ENCODE results near the gene REEP1.

The REEP1 gene

DNA sequence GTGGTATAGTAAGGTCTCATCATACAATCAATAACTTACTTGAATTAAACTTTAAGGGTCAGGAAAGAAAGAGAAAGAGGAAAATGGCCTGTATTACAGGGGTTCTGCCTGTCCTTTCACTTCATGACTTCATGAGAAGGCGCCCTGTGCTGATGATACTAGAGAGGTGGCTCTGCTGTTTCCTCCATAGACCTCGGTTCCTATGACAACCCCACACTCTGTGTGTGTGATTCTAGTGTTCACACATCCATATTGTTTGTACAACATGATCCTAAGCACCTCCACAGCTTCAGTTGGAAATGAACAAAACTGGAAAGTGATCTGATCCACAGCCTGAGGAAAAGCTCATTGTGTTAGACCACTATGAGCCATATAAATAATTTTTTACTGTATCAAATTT lies 7.0 kb upstream of the REEP1 start:
- no peak for DNase-seq

DNA sequence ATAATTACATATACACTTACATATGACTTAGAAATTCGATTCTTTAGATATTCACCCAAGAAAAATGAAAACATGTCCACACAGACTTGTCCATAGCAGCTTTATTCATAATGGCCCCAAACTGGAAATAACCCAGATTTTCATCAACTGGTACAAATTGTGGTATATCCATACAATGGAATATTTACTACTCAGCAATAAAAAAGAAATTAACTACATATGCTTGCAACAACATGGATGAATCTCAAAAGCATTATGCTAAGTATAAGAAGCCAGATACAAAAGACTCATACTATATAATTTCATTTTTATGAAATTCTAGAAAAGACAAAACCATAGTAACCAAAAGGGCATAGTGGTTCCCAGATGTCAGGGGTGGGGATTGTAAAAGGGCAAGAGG lies 5.1 kb upstream of the REEP1 start:
- no peak for DNase-seq

DNA sequence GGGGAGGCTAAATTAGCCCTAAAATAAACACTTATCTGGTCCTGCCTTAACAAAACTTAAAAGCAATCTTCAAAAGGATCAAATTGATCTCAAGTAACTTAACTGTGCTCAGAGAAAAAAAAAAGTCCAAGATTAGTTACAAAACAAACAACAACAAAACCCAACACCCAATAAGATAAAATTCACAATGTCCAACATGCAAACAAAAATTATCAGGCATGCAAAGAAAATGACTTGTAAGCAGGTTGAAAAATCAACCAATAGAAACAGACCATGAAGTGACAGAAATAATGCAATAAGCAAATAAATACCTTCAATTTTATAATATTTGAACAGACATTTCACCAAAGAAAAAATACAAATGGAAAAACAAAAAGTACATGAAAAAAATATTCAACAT lies 4.0 kb upstream of the REEP1 start:
- no peak for DNase-seq

DNA sequence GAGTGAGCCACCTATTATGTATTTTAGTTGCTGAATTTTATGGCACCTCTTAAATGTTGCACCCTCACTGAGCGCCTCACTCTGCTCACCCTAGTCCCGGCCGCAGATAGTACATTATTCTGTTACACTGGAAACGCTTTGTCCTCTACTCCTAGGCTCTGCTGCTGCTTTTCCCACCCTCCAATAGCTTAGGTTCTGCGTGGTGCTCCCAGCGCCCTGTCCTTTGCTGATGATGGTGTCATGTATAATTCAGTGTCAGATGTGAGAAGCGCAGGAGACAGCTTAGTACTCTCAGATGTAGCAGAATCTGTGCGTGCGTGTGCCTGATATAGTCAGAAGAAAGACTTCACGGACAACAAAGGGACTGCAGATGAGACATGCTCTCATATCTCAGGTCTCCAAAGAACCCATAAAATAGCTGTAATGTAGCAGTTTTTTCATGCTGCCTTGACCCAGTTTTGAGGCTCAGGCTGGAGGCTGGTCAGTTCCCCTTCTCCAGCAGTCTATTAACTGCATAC lies 1.4 kb upstream of the REEP1 start:
- DNase-seq: no peak

DNA sequence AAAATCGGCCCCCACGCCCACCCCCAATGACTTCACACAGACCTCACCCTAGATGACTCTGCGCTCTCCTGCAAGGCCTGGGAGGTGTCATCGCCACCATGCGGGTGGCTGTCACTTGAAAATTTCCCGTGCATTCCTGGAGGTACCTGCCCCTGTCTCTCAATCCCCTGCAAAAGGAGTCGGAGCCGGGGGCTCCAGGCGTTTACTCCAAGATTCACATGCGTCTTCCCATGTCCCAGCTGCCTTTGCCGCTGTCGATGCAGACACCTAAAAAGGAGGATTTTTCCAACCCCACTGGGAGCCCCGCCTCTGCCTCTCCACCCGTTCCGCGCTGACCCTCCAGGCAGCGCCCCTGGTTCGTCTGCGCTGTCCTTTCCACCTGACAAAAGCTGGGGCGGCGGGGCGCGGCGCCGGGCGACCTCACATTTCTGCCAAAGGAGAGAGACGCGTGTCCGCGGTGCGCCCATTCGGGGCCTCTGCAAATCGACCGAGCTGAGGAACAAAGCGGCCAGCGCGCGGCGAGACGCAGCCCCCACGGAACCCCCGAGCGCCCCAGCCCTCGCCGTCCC lies 667 bp downstream of the REEP1 start:
- no peak for DNase-seq

DNA sequence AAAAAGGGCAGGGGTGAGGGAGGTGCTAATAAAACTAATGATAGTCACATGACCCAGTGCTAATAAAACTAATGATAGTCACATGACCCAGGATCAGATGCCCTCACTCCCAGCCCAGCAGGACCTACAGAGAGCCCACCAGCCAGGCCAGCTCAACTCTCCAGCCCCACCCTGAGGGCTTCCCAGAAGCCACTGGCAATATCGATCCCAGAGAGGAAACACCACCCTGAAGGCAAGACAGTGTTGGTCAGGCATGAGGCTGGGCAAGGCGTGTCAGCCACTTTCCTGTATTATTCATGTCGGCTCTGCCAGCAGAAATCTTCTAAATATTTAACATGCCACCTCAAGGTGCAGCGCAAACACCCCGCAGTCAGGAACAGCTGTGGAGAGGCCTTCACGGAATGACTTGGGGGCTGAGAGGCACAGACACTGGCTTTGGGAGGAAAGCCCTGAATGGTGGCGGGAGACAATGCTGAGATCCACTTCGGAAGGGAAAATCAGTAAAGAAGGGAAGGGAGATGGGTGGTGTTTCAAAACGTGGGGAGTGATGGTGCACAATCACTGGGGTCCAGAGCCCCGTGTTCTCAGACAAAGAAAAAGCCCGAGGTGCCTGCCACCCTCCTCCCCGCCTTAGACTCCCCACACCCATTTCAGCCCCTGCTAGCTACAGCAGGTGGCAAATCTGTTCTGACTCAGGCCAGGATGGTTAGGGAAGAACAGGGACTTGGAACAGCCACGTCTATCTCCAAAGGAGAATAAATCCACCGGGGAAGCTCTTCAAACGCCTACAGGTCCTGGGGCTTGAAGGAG lies 1.4 kb downstream of the REEP1 start:
- DNase-seq: no peak

DNA sequence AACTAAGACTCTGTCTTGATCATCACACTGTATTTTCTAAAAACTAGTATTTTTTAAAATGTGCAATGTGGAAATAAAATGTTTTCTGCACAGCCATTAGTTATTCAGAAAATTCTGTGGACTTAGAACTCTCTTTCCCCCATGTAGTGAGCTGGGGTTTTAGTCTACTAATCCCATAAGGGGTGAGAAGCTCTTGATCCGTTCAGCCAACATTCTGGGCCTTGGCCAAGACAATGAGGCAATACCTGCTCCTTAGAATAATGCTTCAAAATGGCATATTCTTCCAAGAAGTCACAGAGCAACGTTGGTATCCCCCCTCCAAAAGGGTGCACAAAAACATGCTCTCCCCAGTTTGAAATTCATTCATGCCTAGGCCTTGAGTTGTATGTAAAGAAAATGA lies 4.0 kb downstream of the REEP1 start:
- no peak for DNase-seq

DNA sequence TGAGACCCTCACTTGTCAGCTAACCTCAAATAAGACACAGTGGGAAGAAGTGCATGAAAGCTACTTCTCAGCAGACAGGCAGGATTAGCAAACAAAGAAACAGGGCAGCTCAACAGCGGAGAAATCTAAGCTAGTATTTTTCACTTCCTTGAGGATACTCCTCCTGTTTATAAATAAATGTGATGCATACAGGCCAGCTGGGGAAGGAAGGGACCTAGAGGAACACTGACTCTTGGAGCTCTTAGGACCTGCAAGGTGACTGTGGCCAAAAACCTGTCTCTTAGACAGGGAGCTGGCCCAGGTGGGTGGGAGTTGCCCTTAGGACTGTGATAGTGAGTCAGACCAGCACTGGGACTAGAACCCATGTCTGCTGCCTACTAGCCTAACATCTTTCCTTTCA lies 4.8 kb downstream of the REEP1 start:
- no peak for DNase-seq

DNA sequence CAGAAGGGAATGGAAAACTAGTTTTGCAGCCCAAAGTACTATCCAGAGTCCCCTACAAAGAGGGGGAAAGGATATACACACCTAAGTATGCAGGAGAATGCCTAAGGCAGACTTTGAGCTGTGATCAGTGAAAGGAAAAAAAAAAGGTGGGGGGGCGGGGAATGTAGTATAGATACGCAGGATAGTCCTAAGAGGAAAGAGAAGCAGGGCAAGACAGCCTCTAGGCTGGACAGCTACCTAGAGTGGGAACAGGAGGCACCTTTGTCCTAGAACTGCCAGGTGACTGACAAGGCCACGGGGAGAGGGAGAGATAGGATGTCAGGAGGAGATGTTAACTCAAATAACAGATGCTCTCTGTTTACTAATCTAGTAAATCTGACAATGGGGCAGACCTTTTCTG lies 6.0 kb downstream of the REEP1 start:
- no peak for DNase-seq

DNA sequence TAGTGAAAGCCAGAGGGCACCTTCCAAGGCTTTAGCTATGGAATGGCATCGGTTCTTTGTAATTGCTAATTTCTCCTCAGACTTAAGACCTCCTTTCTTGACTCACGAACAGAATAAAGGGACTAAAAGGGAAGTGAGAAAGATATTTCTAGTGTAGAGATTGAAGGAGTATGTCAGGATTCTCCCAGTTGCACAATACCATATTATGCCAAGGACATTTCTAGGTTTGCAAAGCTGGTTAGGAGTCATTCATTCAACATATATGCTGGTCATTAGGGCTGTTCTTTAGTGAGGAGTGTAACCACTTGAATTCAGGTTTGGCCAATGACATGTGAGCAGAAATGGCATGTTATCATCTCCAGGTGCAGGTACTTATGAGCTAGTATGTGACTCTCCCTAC lies 7.4 kb downstream of the REEP1 start:
- DNase-seq: no peak

DNA sequence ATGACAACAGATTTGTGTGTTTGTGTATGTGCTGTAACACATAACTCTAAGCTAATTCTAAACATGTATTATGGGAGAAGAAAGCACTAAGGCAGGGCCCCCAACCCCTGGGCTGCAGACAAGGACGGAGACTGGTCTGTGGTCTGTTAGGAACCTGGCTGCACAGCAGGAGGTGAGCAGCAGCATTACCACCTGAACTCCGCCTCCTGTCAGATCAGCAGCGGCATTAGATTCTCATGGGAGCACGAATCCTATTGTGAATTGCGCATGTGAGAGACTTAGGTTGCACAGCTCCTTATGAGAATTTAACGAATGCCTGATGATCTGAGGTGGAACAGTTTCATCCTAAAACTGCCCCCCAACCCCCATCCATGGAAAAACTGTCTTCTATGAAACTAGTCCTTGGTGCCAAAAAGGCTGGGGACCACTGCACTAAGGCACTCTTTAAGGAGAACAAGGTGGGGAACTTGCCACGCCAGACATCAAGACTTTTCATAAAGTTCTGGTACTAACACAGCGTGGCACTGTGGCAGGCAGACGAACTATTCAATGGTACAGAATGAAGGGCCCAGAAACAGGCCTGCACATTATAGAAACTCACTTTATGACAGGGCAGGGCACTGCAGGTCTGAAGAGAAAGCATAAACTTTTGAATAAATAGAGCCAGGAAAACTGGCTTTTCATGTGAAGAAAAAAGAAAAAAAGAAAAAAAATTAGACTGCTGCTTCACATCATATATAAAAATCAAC lies 14.0 kb downstream of the REEP1 start:
- no peak for DNase-seq

DNA sequence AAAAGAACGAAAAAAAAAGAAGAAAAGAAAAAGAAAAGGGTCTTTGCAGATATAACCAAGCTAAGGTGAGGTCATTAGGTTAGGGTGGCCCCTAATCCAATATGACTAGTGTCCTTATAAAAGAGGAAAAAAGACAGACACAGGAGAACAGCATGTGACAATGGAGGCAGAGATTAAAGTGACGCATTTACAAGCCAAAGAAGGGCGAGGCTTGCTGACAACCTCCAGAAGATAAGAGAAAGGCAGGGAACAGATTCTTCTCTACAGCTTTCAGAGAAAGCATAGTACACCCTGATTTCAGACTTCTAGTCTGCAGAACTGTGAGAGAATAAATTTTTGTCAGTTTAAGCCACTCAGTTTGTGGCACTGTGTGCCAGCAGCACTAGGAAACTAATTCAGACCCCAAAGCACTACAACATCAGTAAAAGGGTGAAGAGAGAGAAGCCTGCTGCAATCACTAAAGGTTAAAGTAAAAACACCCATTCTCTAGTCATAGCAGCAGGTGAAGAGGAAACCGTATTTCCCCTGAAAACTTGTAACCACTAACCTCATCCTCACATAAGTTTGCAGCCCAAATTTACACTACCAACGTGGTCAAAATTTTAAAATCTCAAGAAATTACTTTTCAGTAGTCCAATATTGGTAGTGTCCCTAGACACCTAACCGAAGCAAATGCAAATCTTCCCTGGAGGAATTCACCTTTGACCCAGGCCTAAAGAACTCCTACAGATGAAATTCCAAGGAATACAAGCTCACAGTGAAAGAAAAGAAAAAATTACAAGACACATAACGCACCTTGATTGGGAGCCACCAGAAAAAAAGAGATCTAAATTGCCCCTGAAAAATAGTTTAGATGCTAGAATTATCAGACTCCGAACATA lies 17.5 kb downstream of the REEP1 start:
- DNase-seq: no peak

DNA sequence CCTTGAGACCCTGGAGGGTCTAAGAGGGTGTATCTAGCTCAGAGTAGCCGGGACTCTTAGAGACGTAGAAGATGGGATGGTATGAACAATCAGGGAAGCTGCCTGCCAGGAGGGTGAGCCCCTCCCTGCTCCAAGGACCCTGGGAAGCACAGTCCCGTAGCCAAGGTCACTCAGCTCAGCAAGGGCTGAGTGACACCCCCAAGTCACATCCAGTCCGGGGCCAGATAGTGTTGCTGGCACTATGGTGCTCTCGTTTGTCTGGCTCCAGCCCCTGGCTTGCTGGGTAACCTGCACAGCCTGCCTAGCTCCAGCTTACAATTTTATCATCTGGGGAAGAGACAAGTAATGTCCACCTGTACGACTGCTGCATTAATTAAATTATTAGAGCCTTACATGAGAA lies 22.3 kb downstream of the REEP1 start:
- no peak for DNase-seq

DNA sequence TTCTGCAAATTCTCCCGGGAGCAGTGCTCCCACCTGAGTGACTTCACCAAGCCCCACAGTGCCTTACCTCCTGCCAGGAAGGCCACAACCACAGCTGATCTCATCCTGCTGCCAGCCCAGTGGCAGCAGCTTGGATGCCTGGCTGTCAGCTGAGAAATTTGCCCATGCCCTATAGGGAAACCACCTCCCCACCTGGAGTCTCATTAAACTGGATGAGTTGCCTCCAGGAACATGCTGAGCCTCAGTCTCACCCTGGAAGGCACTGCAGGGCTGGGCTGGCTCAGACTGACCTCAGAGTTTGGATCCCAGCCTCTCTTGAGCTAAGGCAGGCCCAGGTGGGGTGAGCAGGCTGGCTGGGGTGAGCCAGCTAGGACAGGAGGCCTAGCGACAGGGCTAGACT lies 23.3 kb downstream of the REEP1 start:
- DNase-seq: no peak

DNA sequence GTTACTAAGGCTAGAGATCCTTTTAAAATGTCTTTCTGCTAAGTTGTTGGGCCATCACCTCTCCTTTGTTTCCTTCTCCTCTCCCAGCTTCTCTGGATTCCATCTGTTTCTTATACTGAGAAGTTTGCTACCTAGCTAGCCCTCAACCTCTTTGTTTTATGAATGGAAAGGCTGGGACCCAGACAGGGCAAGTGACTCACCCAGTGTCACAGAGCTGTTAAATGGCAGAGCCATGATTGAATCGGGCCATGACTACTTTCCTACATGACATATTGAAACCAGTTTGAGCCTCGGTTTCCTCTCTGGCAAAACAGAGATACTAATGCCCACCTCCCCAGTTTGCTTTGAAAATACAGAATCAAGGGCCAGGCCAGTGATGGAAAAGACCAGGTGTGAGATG lies 24.1 kb downstream of the REEP1 start:
- DNase-seq: no peak

DNA sequence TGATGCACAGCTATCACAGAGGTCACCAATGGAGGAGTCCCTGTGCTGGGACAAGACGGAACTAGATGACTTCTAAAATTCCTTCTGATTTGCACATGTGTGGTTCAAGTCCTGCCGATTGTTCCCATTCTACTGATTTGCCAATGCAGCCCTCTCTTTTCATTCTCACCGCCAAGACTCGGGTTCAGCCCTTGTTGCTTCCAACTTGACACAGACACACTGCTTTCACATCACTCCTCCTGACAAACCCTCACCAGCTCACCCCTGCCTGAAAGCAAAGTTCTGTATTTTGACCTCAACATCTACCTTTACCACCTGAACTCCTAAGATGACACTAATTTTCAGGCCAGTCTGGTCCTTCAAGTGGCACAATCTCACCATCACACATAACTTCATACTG lies 25.5 kb downstream of the REEP1 start:
- no peak for DNase-seq

DNA sequence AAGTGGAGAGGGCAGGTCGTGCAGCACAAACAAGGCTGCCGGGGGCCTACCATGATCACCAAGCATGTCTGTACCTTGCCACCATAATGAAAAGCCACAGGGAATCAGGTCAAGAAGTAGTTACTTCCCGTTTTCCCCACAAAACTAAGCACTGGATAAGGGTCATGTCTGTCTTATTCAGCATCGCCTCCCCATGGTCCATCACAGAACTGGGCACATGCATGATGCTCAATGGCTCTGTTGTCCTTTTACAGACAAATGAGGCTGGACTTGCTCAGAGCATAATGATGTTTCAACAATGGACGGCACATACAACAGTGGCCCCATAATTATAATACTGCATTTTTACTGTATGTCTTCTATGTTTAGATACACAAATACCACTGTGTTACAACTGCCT lies 27.5 kb downstream of the REEP1 start:
- no peak for DNase-seq

DNA sequence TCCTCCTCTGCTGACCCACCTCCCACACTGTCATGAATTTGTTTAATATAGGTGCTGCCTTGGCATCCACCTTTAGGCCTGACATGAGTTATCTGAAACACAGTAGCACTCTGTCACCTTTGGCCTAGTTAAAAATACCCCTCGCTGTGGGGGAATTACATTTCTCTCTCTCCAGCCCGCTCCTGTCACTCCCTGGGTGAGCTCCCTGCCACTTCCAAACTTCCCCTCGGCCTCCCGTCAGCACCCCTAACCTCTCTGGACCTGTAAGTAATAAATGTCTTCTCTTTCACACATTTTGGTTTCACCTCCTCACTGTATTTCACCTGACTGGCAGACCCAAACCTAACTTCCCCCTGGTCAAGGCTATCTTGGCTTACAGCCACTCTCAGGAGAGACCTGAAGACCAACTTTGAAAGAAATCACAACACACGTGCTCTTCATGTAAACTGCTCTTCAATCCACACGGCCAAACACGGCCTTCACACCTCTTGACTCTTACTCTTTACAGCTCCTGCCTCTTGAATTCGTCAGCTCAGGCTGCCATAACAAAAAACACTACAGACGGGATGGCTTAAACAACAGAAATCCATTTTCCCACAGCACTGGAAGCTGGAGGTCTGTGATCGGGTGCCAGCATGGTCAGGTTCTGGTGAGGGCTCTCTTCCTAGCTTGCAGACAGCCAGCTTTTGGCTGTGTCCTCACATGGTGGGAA lies 28.3 kb downstream of the REEP1 start:
- no peak for DNase-seq

DNA sequence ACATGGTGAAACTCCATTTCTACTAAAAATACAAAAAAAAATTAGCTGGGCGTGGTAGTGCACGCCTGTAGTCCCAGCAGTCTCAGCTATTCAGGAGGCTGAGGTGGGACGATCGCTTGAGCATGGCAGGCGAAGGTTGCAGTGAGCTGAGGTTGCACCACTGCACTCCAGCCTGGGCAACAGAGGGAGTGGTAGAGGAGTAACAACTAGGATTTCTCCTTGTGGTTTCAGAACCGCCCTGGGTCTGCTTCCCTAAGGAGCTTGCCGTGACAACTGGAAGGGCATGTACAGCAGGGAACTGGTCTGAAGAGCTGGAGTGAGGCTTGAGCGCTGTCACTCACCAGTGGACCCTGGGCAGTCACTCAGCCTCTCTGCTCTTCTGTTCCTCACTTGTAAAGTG lies 29.1 kb downstream of the REEP1 start:
- no peak for DNase-seq

DNA sequence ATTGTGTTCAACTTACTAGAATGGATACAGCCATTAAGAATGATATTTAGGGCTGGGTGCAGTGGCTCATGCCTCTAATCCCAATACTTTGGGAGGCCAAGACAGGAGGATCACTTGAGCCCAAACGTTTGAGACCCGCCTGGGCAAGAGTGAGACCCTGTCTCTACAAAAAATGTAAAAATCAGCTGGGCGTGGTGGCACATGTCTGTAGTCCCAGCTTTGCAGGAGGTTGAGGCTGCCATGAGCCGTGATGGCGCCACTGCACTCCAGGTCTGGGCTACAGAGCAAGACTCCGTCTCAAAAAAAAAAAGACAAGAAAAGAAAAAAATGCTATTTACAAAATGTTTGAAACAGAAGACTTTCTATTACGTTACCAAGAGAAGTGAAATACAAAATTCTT lies 30.0 kb downstream of the REEP1 start:
- no peak for DNase-seq

DNA sequence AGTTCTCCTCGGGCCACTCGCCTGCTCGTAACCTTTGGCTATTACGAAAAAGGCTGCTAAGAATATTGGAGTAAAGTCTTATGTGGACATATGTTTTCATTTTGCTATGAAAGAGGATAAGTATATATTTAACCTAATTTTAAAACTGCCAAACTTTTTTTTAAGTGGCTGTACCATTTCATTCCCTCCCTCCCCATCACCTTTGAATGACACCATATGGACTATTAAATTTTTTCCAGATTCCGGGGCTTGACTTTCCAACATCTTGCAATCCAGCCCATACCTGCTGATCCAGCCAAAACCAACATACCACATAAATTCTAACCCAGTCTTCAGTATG lies 31.5 kb downstream of the REEP1 start:
- no peak for DNase-seq

DNA sequence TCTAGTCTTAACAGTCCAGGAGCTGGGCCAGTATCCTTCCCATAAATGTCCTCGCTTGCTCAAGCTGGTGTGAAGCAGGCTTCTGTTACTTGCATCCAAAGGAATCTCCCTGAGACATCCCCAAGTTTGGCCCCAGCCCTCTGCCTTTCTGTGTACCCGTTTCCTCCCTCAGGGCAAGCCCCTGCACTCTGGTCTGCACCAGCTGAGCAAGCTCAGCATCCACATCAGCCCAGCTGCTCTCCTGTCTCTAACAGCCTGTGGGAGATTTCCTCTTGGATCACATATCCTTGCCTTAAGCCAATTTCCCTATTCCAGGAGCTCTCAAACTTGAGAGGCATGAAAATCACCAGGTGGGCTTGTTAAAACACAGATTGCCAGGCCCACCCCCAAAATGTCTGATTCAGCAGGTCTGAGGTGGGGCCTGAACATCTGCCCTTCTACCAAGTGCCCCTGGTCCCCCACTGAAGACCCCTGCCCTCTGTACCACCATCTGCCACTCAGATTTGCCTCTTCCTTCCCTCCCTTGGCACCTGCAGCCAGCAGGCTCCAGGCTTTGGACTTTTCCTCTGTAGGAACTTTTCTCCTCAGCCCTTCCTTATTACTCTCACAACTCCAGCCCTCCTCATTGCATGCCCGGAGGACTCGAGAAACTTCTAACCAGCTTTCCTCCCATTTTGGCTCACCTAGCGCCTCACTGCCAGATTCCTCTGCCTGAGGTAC lies 32.1 kb downstream of the REEP1 start:
- DNase-seq: no peak
